ENCODE data around the gene ACTL8. TPM values are rescaled to one million over a fixed set of nuclear protein-coding genes. Genes with fewer than 3 reads are reported as not detected.

Gene ACTL8
- total and polyA plus RNA-seq, 2 donors = not detected

GRCh38 chr1:17810668-17811067 lies 55.5 kb downstream of the ACTL8 start:
- H3K36me3 ChIP-seq (ENCODE audit: insufficient read depth) = no peaks in the 10 kb centered on the region
- WGBS = over 99% methylated on average over 2 of the region's 2 CpGs
- no peak overlapping the region for H3K27ac ChIP-seq (ENCODE audit: low read depth)
- no peaks in the 10 kb centered on the region for H3K4me1 ChIP-seq (ENCODE audit: insufficient read depth)
- no peak overlapping the region for H3K4me3 ChIP-seq (ENCODE audit: low read depth, low read length)
- DNase-seq (ENCODE audit: extremely low spot score) = no peak

GRCh38 chr1:17816511-17816910 lies 61.4 kb downstream of the ACTL8 start:
- Histone ChIP-seq H3K4me1 (ENCODE audit: insufficient read depth) (no peaks in the 10 kb centered on the region), H3K36me3 (ENCODE audit: insufficient read depth) (no peaks in the 10 kb centered on the region), H3K4me3 (ENCODE audit: low read depth, low read length) (no peak overlapping the region), H3K27ac (ENCODE audit: low read depth) (no peak overlapping the region)
- DNase-seq (ENCODE audit: extremely low spot score) = no peak
- WGBS = 83% methylated on average over 4 of the region's 4 CpGs

GRCh38 chr1:17819129-17819802 lies 64.1 kb downstream of the ACTL8 start:
- 68% methylated on average over 17 of the region's 17 CpGs for WGBS
- Histone ChIP-seq H3K27ac (ENCODE audit: low read depth) (no peak overlapping the region), H3K36me3 (ENCODE audit: insufficient read depth) (no peaks in the 10 kb centered on the region), H3K4me1 (ENCODE audit: insufficient read depth) (no peaks in the 10 kb centered on the region), H3K4me3 (ENCODE audit: low read depth, low read length) (no peak overlapping the region)
- DNase-seq (ENCODE audit: extremely low spot score) = no peak

GRCh38 chr1:17820198-17820597 lies 65.1 kb downstream of the ACTL8 start:
- Histone ChIP-seq H3K36me3 (ENCODE audit: insufficient read depth) (no peaks in the 10 kb centered on the region), H3K4me3 (ENCODE audit: low read depth, low read length) (no peak overlapping the region), H3K27ac (ENCODE audit: low read depth) (no peak overlapping the region), H3K4me1 (ENCODE audit: insufficient read depth) (no peaks in the 10 kb centered on the region)
- DNase-seq (ENCODE audit: extremely low spot score) = no peak
- 80% methylated on average over 8 of the region's 8 CpGs for WGBS

GRCh38 chr1:17822741-17823426 lies 67.8 kb downstream of the ACTL8 start:
- Histone ChIP-seq H3K27ac (ENCODE audit: low read depth) (no peak overlapping the region), H3K4me1 (ENCODE audit: insufficient read depth) (no peaks in the 10 kb centered on the region), H3K4me3 (ENCODE audit: low read depth, low read length) (no peak overlapping the region), H3K36me3 (ENCODE audit: insufficient read depth) (no peaks in the 10 kb centered on the region)
- WGBS = 93% methylated on average over 22 of the region's 22 CpGs
- DNase-seq (ENCODE audit: extremely low spot score) = no peak

- Histone ChIP-seq H3K4me3 (ENCODE audit: low read depth, low read length) (no peak overlapping the region), H3K27ac (ENCODE audit: low read depth) (no peak overlapping the region), H3K4me1 (ENCODE audit: insufficient read depth) (no peaks in the 10 kb centered on the region), H3K36me3 (ENCODE audit: insufficient read depth) (no peaks in the 10 kb centered on the region)
- WGBS = 69% methylated on average over 33 of the region's 33 CpGs
- DNase-seq (ENCODE audit: extremely low spot score) = no peak
Measured at GRCh38 chr1:17825273-17826164, 70.4 kb downstream of the ACTL8 start.

GRCh38 chr1:17826165-17826488 lies 71.0 kb downstream of the ACTL8 start:
- no peak overlapping the region for H3K4me3 ChIP-seq (ENCODE audit: low read depth, low read length)
- DNase-seq (ENCODE audit: extremely low spot score) = no peak
- WGBS = 35% methylated on average over 16 of the region's 16 CpGs
- H3K27ac ChIP-seq (ENCODE audit: low read depth) = no peak overlapping the region
- H3K4me1 ChIP-seq (ENCODE audit: insufficient read depth) = no peaks in the 10 kb centered on the region
- no peaks in the 10 kb centered on the region for H3K36me3 ChIP-seq (ENCODE audit: insufficient read depth)

- Histone ChIP-seq H3K27ac (ENCODE audit: low read depth) (no peak overlapping the region), H3K36me3 (ENCODE audit: insufficient read depth) (no peaks in the 10 kb centered on the region), H3K4me1 (ENCODE audit: insufficient read depth) (no peaks in the 10 kb centered on the region), H3K4me3 (ENCODE audit: low read depth, low read length) (no peak overlapping the region)
- no peak for DNase-seq (ENCODE audit: extremely low spot score)
- WGBS = 39% methylated on average over 4 of the region's 4 CpGs
Measured at GRCh38 chr1:17828991-17829390, 73.9 kb downstream of the ACTL8 start.

GRCh38 chr1:17829579-17829978 lies 74.4 kb downstream of the ACTL8 start:
- H3K4me1 ChIP-seq (ENCODE audit: insufficient read depth) = no peaks in the 10 kb centered on the region
- DNase-seq (ENCODE audit: extremely low spot score) = no peak
- no peak overlapping the region for H3K27ac ChIP-seq (ENCODE audit: low read depth)
- H3K4me3 ChIP-seq (ENCODE audit: low read depth, low read length) = no peak overlapping the region
- H3K36me3 ChIP-seq (ENCODE audit: insufficient read depth) = no peaks in the 10 kb centered on the region
- WGBS = 64% methylated on average over 6 of the region's 6 CpGs

GRCh38 chr1:17831597-17831996 lies 76.5 kb downstream of the ACTL8 start:
- WGBS = 32% methylated on average over 7 of the region's 7 CpGs

GRCh38 chr1:17833661-17834501 lies 78.7 kb downstream of the ACTL8 start:
- DNase-seq (ENCODE audit: extremely low spot score) = no peak
- Histone ChIP-seq H3K4me3 (ENCODE audit: low read depth, low read length) (no peak overlapping the region), H3K27ac (ENCODE audit: low read depth) (no peak overlapping the region), H3K36me3 (ENCODE audit: insufficient read depth) (no peaks in the 10 kb centered on the region), H3K4me1 (ENCODE audit: insufficient read depth) (no peaks in the 10 kb centered on the region)
- WGBS = 81% methylated on average over 15 of the region's 15 CpGs

More at GRCh38 chr1:17831597-17831996, 76.5 kb downstream of the ACTL8 start:
- H3K27ac ChIP-seq (ENCODE audit: low read depth) = no peak overlapping the region
- no peaks in the 10 kb centered on the region for H3K36me3 ChIP-seq (ENCODE audit: insufficient read depth)
- peak; percentile 29 for DNase-seq (ENCODE audit: extremely low spot score)
- H3K4me1 ChIP-seq (ENCODE audit: insufficient read depth) = no peaks in the 10 kb centered on the region
- H3K4me3 ChIP-seq (ENCODE audit: low read depth, low read length) = no peak overlapping the region

GRCh38 chr1:17834561-17835100 lies 79.5 kb downstream of the ACTL8 start:
- no peaks in the 10 kb centered on the region for H3K4me1 ChIP-seq (ENCODE audit: insufficient read depth)
- no peaks in the 10 kb centered on the region for H3K36me3 ChIP-seq (ENCODE audit: insufficient read depth)
- H3K4me3 ChIP-seq (ENCODE audit: low read depth, low read length) = no peak overlapping the region
- H3K27ac ChIP-seq (ENCODE audit: low read depth) = no peak overlapping the region
- DNase-seq (ENCODE audit: extremely low spot score) = no peak
- WGBS = 55% methylated on average over 8 of the region's 8 CpGs

All from urinary bladder (tissue), 4 donors.